Neural cell (in vitro differentiated cells): ENCODE data around the gene TP53AIP1.

ENCODE experiments used
- EP300 ChIP-seq: fragments of 450-650 bp; conservative IDR thresholded peaks from 2 replicates; pipeline ENCODE4 v1.6.1; 2014; ENCODE audit warnings: antibody characterized with exemption, mild to moderate bottlenecking, moderate library complexity; ENCODE audit not compliant: poor library complexity, severe bottlenecking
- RAD21 ChIP-seq: fragments of 450-650 bp; conservative IDR thresholded peaks from 2 replicates; pipeline ENCODE4 v1.6.1; 2014; ENCODE audit warnings: antibody characterized with exemption, mild to moderate bottlenecking, moderate library complexity
- REST ChIP-seq: IDR thresholded peaks from 2 replicates; pipeline ENCODE4 v1.6.1; 2012; ENCODE audit warnings: borderline replicate concordance
- TAF1 ChIP-seq: IDR thresholded peaks from 2 replicates; pipeline ENCODE4 v1.6.1; 2012; ENCODE audit warnings: low read depth
- TF ChIP-seq, protein P1 (sequence below): fragments of 450-650 bp; IDR thresholded peaks from 2 replicates; pipeline ENCODE4 v1.5.1; 2014; ENCODE audit warnings: antibody characterized with exemption, mild to moderate bottlenecking, moderate library complexity; ENCODE audit not compliant: poor library complexity, severe bottlenecking

DNA sequence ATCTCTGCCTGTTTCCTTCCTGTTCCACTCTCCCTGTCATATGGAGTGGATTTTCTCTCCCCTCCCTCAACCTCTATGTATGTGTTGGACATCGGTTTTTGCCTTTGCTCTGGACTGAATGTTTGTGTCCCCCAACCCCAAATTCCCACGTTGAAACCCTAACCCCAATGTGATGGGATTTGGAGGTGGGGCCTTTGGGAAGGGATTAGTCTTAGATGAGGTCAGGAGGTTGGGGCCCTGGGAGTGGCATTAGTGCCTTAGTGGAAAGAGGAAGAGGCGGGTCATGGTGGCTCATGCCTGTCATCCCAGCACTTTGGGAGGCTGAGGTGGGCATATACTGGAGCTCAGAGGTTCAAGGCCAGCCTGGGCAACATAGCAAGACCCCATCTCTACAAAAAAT, 11.6 kb downstream of the TP53AIP1 start:
- TF ChIP-seq, protein P1, sequence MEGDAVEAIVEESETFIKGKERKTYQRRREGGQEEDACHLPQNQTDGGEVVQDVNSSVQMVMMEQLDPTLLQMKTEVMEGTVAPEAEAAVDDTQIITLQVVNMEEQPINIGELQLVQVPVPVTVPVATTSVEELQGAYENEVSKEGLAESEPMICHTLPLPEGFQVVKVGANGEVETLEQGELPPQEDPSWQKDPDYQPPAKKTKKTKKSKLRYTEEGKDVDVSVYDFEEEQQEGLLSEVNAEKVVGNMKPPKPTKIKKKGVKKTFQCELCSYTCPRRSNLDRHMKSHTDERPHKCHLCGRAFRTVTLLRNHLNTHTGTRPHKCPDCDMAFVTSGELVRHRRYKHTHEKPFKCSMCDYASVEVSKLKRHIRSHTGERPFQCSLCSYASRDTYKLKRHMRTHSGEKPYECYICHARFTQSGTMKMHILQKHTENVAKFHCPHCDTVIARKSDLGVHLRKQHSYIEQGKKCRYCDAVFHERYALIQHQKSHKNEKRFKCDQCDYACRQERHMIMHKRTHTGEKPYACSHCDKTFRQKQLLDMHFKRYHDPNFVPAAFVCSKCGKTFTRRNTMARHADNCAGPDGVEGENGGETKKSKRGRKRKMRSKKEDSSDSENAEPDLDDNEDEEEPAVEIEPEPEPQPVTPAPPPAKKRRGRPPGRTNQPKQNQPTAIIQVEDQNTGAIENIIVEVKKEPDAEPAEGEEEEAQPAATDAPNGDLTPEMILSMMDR: no peak
- TF ChIP-seq REST (no peak), EP300 (no peak), RAD21 (no peak), TAF1 (no peak)
